BJ (cell line): Measurements from ENCODE around the gene HOXA3. TPM values are rescaled to one million over a fixed set of nuclear protein-coding genes. Genes with fewer than 3 reads are reported as not detected.
A peak's percentile ranks its signal among the peaks of the same experiment; 100 is the strongest.

ENCODE experiments used
- CTCF ChIA-PET: fragments of 350-600 bp; formaldehyde crosslinking; extraction: SDS; loops from one replicate; lab custom pipeline; 2021; ENCODE audit warnings: antibody characterized with exemption, inconsistent platforms; lab: Yijun Ruan, JAX
- POLR2A ChIA-PET: fragments of 300-600 bp; sonication (Branson Sonifier 250); formaldehyde crosslinking; extraction: SDS; loops from one replicate; lab custom pipeline; 2021; ENCODE audit warnings: antibody characterized with exemption; lab: Charles Lee
- DNase-seq: peaks from one replicate; pipeline ENCODE4 v3.0.0-alpha.2; 2011; ENCODE audit warnings: low read depth
- H3K27me3 ChIP-seq: 2 replicates; pipeline ENCODE4 v1.6.0; 2011; ENCODE audit warnings: low read length; ENCODE audit not compliant: control insufficient read depth, insufficient read depth
- H3K36me3 ChIP-seq: 2 replicates; pipeline ENCODE4 v1.5.1; 2011; ENCODE audit warnings: low read length; ENCODE audit not compliant: control insufficient read depth, insufficient read depth
- H3K4me3 ChIP-seq: 2 replicates; pipeline ENCODE4 v1.5.1; 2011; ENCODE audit warnings: low read depth, mild to moderate bottlenecking, control low read depth, low read length
- CTCF ChIP-seq: IDR thresholded peaks from 2 replicates; pipeline ENCODE4 v1.5.1; 2011; ENCODE audit warnings: low read depth, mild to moderate bottlenecking, control low read depth, inconsistent platforms, low read length, moderate library complexity; ENCODE audit not compliant: insufficient read depth
- polyA minus RNA-seq: library from RNA; depleted of rRNA, polyadenylated mRNA; stranded (reverse); fragments of >200 nt; gene quantifications from 2 replicates; pipeline ENCODE4 v1.2.3, GENCODE V29; 2011; rRNA and poly(A)+ RNA removed
- polyA plus RNA-seq: library from polyadenylated mRNA; depleted of rRNA; stranded (reverse); fragments of >200 nt; gene quantifications from 2 replicates; pipeline ENCODE4 v1.2.3, GENCODE V29; 2011; rRNA removed

Gene HOXA3
- polyA plus RNA-seq (0.09 and 0.15 TPM in 2 replicates), polyA minus RNA-seq (0.77 TPM in 1 of 2 replicates, not detected in the other)

GRCh38 chr7:27151931-27152815 is at the start of gene HOXA3:
TSS of gene HOXA3 (minus strand) at chr7:27152583. CDS start at chr7:27110640, 41,943 bp downstream.
- DNase-seq, result no peak
- Histone ChIP-seq H3K4me3 (peak within 1 kb of the TSS; percentile 59), H3K36me3 (no peaks in the 10 kb centered on the region), H3K27me3 (no peaks in the 10 kb centered on the region)
- ChIA-PET POLR2A (no interaction called here), CTCF (interaction anchor here (0.6 to 6.9 kb wide), 10 partner anchors 7 to 786 kb away, joined by 3 to 74 read pairs (median 6); partner anchors contain the start of gene HOXA5)
- TF ChIP-seq CTCF, result no peak

GRCh38 chr7:27201580-27202017 is 49.2 kb upstream of the HOXA3 start:
- POLR2A ChIA-PET, result interaction anchor here (0.6 kb wide), 1 partner anchor 16 kb away, joined by 3 read pairs; the partner anchor contains the start of gene HOXA11
- Histone ChIP-seq H3K36me3 (no peaks in the 10 kb centered on the region), H3K27me3 (no peaks in the 10 kb centered on the region), H3K4me3 (peak overlapping the region; percentile 55)
- CTCF ChIA-PET, result interaction anchor here (1.2 to 4.1 kb wide), 4 partner anchors 9 to 485 kb away, joined by 3 to 23 read pairs (median 4); no protein-coding TSS in a partner anchor
- TF ChIP-seq CTCF, result no peak
- DNase-seq, result no peak

- Histone ChIP-seq H3K4me3 (peak overlapping the region; percentile 55), H3K36me3 (no peaks in the 10 kb centered on the region), H3K27me3 (no peaks in the 10 kb centered on the region)
- POLR2A ChIA-PET, result interaction anchor here (0.6 to 0.9 kb wide), 2 partner anchors 16 to 24 kb away, joined by 3 read pairs; partner anchors contain the start of gene HOXA11
- CTCF ChIA-PET, result interaction anchor here (1.2 to 4.1 kb wide), 8 partner anchors 9 to 485 kb away, joined by 3 to 23 read pairs (median 3); no protein-coding TSS in a partner anchor
- no peak for TF ChIP-seq CTCF
- no peak for DNase-seq
These were observed 48.6 kb upstream of the HOXA3 start for GRCh38 chr7:27200761-27201579.

- H3K36me3 ChIP-seq, result no peaks in the 10 kb centered on the region
- H3K27me3 ChIP-seq, result no peaks in the 10 kb centered on the region
- no peak for TF ChIP-seq CTCF
- ChIA-PET POLR2A (interaction anchor here (0.9 to 1.1 kb wide), 3 partner anchors 23 to 540 kb away, joined by 3 to 5 read pairs (median 4); no protein-coding TSS in a partner anchor), CTCF (interaction anchor here (0.6 to 4.1 kb wide), 12 partner anchors 9 to 894 kb away, joined by 3 to 23 read pairs (median 4); no protein-coding TSS in a partner anchor)
- DNase-seq, result no peak
- H3K4me3 ChIP-seq, result peak within 1 kb of the TSS; percentile 55
These were observed 47.7 kb upstream of the HOXA3 start, which contains the start of gene HOXA13 for GRCh38 chr7:27199849-27200760. TSS of gene HOXA13 (minus strand) at chr7:27200091. CDS start at chr7:27200077, 14 bp downstream.
